CD4-positive, alpha-beta T cell treated with Interleukin-4 for 4 hours (primary cell): ENCODE results near the gene EDN2.

Source experiments
- DNase-seq: peaks from one replicate; pipeline ENCODE4 v3.0.0-alpha.2; 2020

EDN2 gene

DNA sequence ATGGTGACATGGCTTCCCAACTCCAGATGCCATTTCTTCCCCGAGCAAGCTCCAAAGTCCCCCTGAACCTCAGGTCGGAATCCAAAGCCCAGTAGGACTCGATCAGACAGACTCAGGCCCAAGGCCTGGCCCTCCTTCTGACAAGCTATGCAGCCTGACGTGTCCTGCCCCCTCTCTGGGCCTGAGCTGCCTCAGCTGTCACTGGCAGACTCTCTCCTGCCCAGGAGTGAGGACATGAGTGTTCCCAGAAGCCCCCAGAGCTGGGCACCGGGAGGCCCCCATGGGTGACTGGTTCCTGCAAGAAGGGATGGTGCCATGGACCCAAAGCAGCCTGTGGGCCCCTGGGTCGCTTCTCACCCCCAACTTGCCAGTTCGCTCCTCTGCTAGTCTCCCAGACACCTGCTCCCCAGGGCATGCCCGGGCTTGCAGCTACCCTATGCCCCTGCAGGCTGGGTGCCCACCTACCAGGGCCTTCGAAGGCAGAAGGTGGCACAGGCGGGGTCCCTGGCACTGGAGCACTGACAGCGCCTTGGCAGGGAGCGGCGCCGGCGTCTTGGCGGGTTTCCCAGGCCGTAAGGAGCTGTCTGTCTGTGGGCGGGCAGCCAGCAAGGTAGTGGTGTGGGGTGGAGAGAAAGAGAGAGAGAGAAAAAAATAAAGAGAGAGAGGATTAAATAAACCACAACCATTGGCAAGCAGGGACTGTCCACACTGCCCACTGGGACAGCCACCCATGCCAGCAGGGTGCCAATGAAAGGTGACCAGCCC is 2.3 kb downstream of the EDN2 start:
- no peak for DNase-seq

DNA sequence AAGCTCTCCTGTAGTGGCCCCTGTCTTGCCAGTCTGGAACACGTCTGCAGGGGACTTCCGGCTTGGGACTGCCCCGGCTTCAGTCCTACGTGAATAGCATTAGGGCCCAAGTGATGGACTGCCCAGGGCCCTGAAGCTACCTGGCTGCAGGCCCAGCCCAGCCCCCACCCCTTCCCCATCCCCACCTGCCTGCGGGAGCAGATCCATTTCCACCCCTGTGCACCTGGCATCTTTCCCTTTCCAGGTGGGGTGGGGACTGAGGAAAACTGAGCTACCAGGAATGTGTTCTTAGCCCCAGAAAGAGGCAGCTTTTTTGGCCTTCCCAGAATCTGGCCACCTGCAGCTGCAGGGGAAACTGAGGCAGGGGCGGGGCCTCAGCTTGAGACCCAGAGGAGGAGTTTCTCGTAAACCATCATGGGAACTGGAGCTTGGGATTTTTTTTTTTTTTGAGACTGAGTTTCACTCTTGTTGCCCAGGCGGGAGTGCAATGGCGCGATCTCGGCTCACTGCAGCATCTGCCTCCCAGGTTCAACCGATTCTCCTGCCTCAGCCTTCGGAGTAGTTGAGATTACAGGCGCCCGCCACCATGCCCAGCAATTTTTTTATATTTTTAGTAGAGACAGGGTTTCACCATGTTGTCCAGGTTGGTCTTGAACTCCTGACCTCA is 3.2 kb downstream of the EDN2 start:
- no peak for DNase-seq

DNA sequence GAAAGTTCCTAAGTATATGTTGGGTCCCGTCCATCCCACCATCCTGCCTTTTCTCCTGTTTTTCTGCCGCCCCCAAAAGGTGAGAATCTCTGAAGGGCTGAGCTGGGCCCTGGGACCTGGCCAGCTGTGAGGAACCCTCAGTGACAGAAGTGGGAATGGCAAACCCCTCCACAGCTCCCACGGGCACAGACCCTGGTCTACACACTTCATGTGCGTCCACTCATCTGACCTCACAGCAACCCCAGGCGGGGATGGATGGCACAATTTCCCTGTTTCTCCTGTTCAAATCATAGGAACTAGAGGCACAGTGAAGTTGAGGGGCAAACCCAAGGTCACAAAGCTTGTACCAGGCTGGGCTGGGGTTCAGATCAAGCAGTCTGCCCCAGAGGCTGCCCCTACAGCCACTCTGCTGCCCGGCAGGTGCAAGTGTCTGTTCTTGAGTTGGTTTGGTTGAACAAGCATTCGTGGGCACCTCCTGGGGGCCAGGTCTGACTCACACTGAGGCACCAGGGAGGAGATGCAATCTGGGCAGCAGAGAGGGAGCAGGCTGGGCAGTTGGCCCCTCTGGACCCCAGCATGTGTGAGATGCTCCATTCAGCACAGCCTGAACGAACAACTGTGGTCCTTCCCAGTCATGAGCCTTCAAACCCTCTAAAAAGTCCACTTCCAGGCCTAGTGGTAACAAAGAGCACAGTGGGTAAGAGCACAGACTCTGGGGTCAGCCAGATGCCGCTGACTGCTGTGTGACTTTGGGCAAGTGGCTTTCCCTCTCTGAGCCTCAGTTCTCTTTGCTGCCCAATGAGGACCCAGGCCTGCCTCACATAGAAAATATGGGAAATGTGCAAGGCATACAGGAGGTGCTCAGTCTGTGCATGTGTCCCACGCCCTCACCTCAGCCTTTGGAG is 4.0 kb downstream of the EDN2 start:
- no peak for DNase-seq

DNA sequence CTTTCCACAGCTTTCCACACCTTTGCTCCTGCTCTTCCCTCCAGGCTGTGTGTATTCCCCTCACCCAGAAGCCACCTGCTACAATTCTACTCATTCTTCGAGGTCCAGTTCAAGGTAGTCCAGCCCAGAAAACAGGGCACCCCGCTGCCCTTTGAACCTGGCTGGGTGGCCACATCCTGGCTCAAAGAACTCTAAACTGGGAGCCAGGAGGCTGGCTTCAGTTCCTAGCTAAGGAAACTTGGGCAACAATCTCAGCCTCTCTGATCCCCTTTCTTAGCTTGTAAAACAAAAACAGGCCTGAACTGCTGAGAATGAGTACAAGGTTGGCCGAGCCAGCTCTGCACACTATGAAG is 4.7 kb downstream of the EDN2 start:
- DNase-seq = no peak

DNA sequence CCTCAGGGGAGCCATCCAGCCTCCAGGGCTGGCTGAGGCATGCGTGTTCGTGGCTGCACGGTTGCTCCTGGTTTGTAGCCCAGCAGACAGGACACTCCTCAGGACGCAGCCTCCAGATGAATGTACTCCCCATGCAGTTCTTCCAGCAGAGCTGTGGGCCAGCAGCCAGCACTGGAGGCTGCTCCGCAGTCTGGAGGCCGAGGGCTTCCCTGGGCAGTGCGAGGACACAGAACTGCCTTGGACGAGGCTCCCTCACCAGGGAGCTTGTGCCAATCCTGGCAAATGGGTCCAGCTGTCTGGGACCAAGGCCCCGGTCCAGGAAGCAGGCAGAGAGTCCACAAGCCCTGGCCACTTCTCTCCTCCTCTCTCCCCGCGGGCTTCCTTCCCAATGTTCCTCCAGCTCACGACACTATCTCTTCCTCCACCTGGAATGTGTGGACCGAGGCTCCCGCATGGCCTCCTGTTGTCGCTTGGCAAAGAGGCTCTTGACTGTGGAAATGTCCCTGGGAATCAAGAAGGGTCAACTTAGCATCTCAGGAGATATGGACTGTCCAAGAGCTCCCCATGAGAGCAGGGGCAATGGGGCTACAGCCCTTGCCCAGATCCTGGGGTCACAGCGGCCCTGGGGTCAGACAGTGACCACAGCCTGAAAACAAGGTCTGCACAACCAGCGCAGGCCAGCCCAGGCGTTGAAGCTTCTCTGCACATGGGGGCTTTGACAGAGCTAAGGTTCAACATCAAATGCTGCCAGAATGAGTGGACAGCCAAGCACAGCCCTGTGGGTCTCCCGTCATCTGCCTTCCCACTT is 5.3 kb downstream of the EDN2 start:
- DNase-seq = no peak

DNA sequence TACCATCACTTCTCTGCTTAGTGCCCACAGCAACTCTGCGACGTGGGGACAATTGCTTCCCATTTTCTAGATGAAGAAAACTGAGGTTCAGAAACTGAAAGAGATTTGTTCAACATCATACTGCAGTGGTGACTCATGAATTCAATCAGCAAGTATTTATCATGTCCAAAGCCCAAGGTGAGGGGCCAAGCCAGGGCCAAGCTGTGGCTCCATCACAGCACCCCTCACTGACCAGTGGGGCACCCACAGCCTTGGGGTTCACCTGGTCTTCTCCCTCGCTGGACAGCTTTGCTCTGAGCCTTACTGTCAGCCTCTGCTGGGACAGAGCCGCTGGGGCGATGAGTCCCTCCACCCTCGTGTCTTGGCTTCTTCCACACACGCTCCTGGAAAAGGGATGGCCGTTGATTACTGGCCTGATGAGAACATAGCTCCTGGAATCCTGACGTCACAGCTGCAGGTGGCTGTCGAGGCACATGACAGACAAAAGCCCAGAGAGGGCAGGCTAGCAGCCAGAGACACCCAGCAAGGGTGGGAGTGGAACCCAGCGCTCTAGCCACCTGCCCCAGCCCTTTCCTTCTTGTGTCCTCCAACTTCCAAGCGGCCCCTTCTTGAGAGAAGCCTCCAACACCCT is 6.2 kb downstream of the EDN2 start:
- no peak for DNase-seq

DNA sequence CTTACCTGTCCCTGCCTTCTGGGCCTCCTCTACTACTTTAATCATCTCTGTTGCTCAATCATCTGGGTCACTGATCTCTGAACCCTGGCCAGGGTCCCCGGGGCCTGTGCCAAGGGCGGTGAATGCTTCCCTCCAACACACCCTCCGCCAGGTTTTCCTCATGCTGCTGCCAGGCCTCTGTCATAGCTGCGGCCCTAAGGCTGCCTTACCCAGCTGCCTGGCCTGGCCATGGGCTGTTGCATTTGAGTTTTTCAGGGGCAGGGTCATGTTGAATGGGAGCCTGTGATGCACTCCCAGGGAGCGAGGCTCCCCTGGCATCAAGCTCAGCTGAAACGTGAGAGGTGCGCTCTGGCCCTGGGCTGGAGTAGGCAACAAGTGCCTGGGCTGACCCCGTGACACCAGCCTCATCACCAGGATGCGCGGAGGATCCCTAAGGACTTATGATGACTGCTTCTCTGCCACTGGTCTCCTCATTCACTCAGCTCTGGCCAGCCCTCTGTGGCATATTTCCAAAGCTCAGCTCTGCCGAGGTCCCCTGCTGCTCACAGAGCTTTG is 7.6 kb downstream of the EDN2 start:
- no peak for DNase-seq

DNA sequence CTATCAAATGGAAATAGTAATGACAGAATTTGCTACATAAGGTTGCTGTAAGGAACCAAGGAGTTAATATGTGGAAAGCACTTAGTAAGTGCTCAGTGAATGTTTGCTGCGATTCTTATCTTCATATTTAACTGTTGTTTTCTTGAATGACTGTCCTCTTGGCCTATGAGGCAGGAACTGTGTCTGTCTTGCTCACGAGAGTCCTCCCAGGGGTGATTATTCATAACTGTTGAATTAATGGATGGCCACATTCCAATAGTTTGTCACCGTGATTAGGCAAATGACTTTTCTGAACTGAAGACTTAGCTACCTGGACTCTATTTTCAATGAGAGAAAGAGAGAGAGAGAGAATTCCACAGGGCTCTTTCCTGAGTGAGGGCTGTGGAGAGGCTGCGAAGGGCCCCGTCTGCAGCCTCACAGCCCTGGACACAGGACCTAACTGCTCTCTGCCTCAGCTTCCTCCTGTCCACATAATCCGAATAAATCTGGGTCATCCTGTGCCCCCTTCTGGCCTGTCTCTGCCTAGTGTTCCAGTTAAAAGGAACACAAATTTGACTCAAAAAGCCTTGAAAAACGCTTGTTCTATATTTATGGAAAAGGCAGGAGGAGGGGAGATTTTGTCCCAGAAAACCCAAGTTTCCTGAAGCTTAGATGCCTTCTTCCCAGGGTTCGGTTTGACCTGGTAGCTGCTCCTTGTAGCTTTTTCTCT is 8.5 kb downstream of the EDN2 start:
- no peak for DNase-seq

DNA sequence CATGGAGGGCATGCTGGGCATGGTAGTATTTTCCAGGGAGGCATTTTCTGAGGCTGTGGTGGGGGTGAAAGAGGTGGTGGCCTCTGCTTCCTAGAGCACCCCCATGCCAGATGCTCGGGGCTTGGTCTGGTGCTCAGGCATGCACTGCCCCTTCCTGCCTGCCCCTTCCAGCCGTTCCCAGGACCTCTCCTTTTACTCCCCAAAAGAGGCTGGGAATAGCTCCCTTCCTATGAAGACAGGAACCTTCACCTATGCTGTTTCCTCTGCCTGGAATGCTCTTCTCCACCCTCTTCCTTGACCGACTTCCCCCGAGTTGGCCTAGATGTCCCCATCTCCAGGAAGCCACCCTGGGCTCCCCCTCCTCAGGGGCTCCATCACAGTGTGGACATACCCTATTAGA is 9.1 kb downstream of the EDN2 start:
- DNase-seq = no peak

DNA sequence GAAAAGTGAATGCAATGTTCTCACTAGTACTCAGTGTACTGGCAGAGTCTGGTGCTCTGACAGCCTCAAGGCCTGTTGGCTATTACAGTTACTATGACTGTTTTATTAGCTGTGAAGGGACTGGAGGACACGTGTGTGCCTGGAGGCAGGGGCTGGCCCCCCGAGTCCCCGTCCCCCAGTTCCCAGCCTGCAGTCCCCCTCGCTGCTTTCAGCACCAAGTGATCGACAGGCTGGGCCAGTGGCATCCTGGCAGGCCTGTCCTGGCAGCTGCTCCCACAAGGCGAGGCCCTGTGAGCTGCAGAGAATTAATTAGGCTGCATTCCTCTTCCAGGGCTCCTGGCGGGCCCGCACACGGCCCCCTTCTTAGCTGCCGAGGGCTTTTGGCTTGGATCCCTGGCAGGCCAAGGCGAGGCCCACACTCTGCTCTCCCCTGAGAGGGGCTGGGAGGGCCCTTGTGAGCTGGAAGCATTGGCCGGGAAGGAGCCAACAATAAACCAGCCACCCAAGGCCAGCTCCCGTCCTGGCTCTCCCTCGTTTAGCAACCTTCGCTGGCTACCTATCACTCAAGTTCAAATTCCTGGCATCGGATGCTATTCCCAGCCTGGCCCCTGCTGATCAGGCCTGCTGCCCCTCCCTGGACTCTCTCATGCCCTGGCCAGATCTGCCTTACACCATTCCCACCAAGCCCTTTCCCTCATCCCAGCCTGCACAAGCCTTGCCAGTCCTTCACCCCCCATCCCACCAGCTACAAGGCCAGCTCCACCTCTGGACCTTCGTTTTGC is 9.8 kb downstream of the EDN2 start:
- no peak for DNase-seq

DNA sequence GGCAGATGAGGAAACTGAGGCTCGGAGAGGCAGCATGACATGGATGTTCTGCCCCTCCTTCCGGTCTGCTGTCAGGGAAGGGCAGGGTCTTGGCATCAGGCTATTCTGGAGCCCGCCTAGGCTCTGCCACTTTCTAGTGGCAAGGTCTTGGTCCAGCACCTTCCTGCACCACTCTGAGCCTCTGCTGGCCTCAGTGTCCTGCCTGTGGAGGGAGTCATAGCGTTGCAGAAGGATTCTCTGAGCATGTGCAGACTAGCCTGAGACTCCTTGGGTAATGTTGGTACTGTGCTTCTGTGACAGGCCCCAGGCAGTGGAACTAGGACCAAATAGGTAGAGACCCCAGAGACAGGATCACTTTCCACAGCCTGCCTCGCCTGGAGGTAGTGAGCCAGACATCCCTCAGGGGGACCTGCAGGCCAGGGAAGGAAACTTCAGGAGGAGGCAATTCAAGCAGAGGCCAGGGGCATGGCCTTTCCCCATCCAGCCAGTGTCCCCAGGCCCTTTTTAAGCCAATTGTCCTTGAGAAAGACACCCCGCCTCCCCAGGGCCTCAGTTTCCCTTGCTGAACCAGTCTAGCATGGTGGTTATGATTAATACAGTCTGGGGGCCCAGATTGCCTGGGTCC is 10.6 kb downstream of the EDN2 start:
- DNase-seq = no peak

DNA sequence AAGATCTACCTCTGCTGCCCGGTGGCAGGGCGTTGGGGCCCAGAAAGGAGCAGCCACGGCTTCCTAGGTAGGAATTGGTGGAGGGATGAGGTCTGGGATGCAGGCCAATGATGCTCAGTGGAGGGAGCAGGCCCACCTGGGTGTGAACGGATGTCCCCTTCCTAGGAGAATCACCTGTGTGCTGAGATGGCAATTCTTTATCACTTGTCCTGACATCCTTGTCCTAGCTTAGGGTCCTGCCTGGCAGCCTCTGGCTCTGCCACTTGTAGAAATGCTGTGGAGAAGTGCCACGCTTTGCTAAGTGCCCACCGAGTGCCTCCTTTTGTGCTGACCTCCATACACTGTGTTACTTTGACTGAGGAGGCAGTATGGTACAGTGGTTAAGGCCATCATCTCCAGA is 12.8 kb downstream of the EDN2 start:
- DNase-seq = no peak

DNA sequence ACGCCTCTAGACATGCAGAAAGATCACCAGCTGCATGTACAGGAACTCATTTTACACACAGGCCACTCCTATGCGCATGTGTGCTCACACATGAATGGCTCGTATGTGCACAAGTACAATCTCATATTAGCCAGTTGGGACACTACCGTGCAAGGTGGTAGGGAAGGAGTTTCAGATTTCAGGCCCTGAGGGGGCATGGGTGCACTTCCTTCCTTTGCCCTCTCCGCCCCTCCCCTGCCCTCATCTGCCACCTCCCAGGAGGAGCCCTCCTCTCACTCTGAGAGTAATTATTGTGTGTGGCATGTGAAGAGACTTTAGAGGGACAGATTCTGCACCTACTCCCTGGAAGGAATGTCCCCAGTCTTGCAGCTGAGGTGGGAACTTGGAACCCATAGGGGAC is 14.8 kb downstream of the EDN2 start:
- no peak for DNase-seq

DNA sequence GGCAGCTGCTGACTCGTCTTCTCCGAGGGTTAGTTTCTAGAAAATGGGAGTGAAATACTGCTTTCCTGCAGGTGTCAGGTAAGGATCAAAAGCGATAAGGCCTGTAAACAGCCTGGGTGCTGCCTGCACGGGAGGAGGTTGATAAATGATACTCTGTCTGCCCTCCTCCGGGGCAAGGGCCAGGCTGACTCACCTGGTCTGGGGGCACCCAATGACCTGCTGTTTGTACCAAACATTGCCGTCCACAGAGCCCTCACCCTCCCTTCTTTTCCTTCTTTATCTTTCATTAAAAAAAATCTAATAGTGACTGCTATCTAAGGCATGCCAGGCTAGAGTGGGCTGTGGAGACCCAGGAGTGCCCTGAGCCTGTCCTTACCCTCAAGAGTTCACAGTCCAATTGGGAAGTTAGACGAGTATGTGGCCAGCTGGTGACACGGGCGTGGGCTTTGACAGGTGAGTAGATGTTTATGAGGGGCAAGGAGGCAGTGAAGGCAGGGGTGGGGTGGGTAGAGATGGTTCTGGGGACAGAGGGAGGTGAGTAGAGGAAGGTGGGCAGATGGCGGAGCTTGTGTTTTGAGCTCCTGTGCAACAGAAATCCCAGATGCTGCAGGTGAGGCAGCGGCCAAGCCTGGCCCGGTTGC is 16.2 kb downstream of the EDN2 start:
- DNase-seq = no peak

DNA sequence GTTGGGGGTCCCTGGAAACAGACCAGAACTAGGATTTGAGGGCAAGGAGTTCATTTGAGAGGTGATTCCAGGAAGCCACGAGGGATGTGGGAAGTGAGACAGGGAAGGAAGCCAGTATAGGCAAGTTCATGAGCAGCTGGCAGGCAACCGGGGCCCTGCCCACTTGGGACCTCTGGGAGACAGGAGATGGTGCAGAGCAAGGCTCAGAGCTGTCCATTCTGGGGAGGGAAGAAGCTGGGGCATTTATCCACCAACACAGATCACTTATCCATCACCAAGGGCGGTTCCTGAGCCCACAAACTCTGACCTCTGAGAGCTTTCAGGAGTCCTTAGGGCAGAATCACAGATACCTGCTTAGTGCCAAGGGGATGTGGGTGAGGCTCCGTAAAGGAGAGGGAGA is 16.8 kb downstream of the EDN2 start:
- no peak for DNase-seq

DNA sequence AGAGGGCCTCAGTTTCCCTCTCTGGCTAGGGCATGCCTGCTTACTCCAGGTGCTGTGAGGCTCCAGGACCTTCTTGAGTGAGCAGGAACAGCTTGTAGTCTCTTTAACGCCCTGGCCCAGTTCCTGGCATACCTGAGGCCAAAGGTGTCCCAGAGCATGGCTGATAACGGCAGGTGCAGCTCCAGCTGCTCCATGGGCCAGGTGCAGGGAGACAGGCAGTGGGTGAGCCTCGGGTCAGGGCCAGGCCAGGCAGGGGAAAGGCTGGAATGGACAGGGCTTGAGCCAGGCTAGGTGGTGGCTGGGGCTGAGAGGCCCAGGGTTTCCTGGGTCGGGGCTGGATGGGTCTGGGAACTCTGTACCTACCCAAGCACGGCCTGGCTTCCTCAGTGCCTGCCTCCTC is 18.3 kb downstream of the EDN2 start:
- DNase-seq = no peak

DNA sequence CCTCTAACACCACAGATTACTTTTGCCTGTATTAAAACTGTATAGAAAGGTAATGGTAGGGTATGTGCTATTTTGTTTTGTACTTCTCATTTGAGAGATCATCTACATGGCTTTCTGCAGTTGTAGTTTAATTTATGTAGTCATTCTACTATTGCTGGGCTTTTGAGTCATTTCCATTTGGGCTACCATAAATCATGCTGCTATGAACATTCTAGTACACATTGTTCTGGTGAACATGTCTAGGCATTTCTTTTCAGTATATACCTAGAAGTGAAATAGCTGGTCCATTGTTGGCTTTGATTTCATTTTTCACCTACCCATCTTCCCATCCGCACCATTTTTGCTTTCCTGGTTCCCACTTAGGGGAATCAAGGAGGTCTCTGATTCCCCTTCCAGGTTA is 18.7 kb downstream of the EDN2 start:
- no peak for DNase-seq

DNA sequence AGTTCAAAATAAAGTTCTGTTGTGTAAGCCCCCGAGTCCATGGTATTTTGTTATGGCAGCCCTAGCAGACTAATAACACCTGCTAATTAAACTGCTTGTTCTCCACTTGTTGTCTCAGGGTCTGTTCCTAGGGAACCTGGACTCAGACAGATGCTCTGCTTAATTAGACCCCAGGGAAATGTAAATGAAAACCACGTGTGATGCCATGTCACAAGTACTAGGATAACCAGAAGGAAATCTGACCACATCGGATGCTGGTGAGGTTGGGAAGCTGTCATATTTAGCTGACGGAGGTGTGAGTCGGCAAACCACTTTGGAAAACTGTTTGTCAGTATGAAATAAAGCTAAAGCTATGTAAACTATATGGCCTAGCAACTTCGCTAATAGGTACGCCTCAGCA is 19.6 kb downstream of the EDN2 start:
- no peak for DNase-seq

DNA sequence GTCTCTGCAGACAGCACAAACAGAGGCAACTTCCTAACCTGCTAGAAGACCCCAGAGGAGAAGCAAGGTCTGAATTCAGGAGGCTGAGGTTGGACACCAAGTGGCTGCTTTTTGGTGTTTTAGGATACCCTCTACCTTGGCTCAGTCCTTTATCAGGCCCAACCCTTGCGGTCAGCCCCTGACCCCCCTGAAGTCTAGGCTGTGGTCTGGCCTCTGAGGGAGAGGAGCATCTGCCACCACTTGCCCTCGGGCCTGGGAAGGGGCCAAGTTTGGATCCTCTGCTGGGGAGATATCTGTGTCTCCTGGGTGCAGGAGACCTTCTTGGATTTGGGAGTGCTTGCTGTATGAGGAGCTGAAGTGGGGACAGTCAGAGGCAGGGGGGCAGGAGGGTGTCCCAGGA is 21.0 kb downstream of the EDN2 start:
- no peak for DNase-seq

DNA sequence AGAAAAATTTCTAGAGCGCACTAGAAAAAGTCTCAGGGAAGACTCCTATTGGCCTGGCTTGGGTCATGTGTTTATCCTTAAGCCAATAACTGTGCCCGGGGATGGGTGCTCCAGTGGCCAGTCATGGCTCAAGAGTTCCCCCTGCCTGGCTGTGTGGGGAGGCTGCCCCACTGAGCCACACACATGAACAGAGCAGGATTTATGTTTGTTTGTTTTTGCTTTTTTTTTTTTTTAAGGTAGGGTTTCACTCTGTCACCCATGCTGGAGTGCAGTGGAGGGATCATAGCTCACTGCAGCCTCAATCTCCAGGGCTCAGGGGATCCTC is 21.8 kb downstream of the EDN2 start:
- DNase-seq = no peak
